ENCODE measurements around the gene IL17RC.

IL17RC gene

GRCh38 chr3:9913601-9914000, 3.3 kb upstream of the IL17RC start:
- Histone ChIP-seq H3K9me3 (ENCODE audit: control insufficient read depth, insufficient read depth, low read length) (no peaks in the 10 kb centered on the region), H3K27me3 (ENCODE audit: control insufficient read depth, low read length) (peaks cover 33% of the 10 kb centered on the region), H3K79me2 (ENCODE audit: control insufficient read depth, low read length) (no peaks in the 10 kb centered on the region), H3K36me3 (ENCODE audit: control insufficient read depth, low read length) (no peaks in the 10 kb centered on the region), H3K4me1 (ENCODE audit: control insufficient read depth, low read length) (peaks cover 12% of the 10 kb centered on the region), H3F3A (ENCODE audit: control insufficient read depth, insufficient read depth) (no peaks in the 10 kb centered on the region), H3K4me2 (ENCODE audit: low read length) (no peak overlapping the region), H3K27ac (ENCODE audit: low read depth, low read length) (no peak overlapping the region), H3K4me3 (ENCODE audit: low read length) (no peak overlapping the region), H3K9me2 (replicated peaks; ENCODE audit: control insufficient read depth, low read length) (no peaks in the 10 kb centered on the region), H4K20me1 (ENCODE audit: control insufficient read depth, insufficient read depth, low read depth, low read length) (no peaks in the 10 kb centered on the region)
- TF ChIP-seq EZH2phosphoT487 (IDR thresholded peaks at IDR 0.05; ENCODE audit: borderline replicate concordance, low read length) (no peak), CTCF (IDR thresholded peaks at IDR 0.05; ENCODE audit: low read depth, low read length, poor library complexity, severe bottlenecking) (no peak)

GRCh38 chr3:9914011-9914410, 2.9 kb upstream of the IL17RC start:
- no peaks in the 10 kb centered on the region for H3K36me3 ChIP-seq (ENCODE audit: control insufficient read depth, low read length)
- H3K27me3 ChIP-seq (ENCODE audit: control insufficient read depth, low read length) = peaks cover 33% of the 10 kb centered on the region
- H3K9me3 ChIP-seq (ENCODE audit: control insufficient read depth, insufficient read depth, low read length) = no peaks in the 10 kb centered on the region
- no peaks in the 10 kb centered on the region for H3K9me2 ChIP-seq (replicated peaks; ENCODE audit: control insufficient read depth, low read length)
- TF ChIP-seq EZH2phosphoT487 (IDR thresholded peaks at IDR 0.05; ENCODE audit: borderline replicate concordance, low read length) (no peak), CTCF (IDR thresholded peaks at IDR 0.05; ENCODE audit: low read depth, low read length, poor library complexity, severe bottlenecking) (no peak)
- no peaks in the 10 kb centered on the region for H3F3A ChIP-seq (ENCODE audit: control insufficient read depth, insufficient read depth)
- no peak overlapping the region for H3K4me3 ChIP-seq (ENCODE audit: low read length)
- H3K4me1 ChIP-seq (ENCODE audit: control insufficient read depth, low read length) = peaks cover 12% of the 10 kb centered on the region
- H3K27ac ChIP-seq (ENCODE audit: low read depth, low read length) = no peak overlapping the region
- H4K20me1 ChIP-seq (ENCODE audit: control insufficient read depth, insufficient read depth, low read depth, low read length) = no peaks in the 10 kb centered on the region
- no peaks in the 10 kb centered on the region for H3K79me2 ChIP-seq (ENCODE audit: control insufficient read depth, low read length)
- no peak overlapping the region for H3K4me2 ChIP-seq (ENCODE audit: low read length)

GRCh38 chr3:9914559-9915253, 2.2 kb upstream of the IL17RC start:
- TF ChIP-seq CTCF (IDR thresholded peaks at IDR 0.05; ENCODE audit: low read depth, low read length, poor library complexity, severe bottlenecking) = no peak
- peak; percentile 52; the same call in 1 of the 2 replicates for TF ChIP-seq EZH2phosphoT487 (IDR thresholded peaks at IDR 0.05; ENCODE audit: borderline replicate concordance, low read length)
- Histone ChIP-seq H3K9me2 (replicated peaks; ENCODE audit: control insufficient read depth, low read length) (no peaks in the 10 kb centered on the region), H3F3A (ENCODE audit: control insufficient read depth, insufficient read depth) (no peaks in the 10 kb centered on the region), H3K79me2 (ENCODE audit: control insufficient read depth, low read length) (no peaks in the 10 kb centered on the region), H3K4me2 (ENCODE audit: low read length) (peak overlapping the region; percentile 58), H3K27ac (ENCODE audit: low read depth, low read length) (no peak overlapping the region), H4K20me1 (ENCODE audit: control insufficient read depth, insufficient read depth, low read depth, low read length) (no peaks in the 10 kb centered on the region), H3K36me3 (ENCODE audit: control insufficient read depth, low read length) (no peaks in the 10 kb centered on the region), H3K27me3 (ENCODE audit: control insufficient read depth, low read length) (peaks cover 33% of the 10 kb centered on the region), H3K4me1 (ENCODE audit: control insufficient read depth, low read length) (peaks cover 12% of the 10 kb centered on the region), H3K4me3 (ENCODE audit: low read length) (peak overlapping the region; percentile 49), H3K9me3 (ENCODE audit: control insufficient read depth, insufficient read depth, low read length) (no peaks in the 10 kb centered on the region)
